Measurements from ENCODE around the gene TPGS1. TPM values are rescaled to one million over a fixed set of nuclear protein-coding genes. Genes with fewer than 3 reads are reported as not detected.

The TPGS1 gene
- 10 to 100 TPM; 14.1 to 14.9 TPM for total RNA-seq

- ChIA-PET CTCF (interaction anchor here (1.0 to 2.0 kb wide), 6 partner anchors 9 to 211 kb away, joined by 3 to 11 read pairs (median 4); no protein-coding TSS in a partner anchor), POLR2A (interaction anchor here (1.3 to 1.6 kb wide), 2 partner anchors 18 to 24 kb away, joined by 4 to 11 read pairs; partner anchors contain the start of gene CDC34)
Observed at GRCh38 chr19:507286-508203, at the start of gene TPGS1. Gene TPGS1 (plus strand): TSS chr19:507497. CDS start chr19:507507, 10 bp downstream.

GRCh38 chr19:457636-458035, 49.7 kb upstream of the TPGS1 start:
- POLR2A ChIA-PET: no interaction called here
- CTCF ChIA-PET: no interaction called here

GRCh38 chr19:458091-459042, 48.9 kb upstream of the TPGS1 start:
- ChIA-PET CTCF (no interaction called here), POLR2A (no interaction called here)

GRCh38 chr19:459724-460511, 47.4 kb upstream of the TPGS1 start:
- CTCF ChIA-PET: no interaction called here
- POLR2A ChIA-PET: interaction anchor here (0.6 kb wide), 1 partner anchor 110 kb away, joined by 6 read pairs; no protein-coding TSS in a partner anchor

DNA sequence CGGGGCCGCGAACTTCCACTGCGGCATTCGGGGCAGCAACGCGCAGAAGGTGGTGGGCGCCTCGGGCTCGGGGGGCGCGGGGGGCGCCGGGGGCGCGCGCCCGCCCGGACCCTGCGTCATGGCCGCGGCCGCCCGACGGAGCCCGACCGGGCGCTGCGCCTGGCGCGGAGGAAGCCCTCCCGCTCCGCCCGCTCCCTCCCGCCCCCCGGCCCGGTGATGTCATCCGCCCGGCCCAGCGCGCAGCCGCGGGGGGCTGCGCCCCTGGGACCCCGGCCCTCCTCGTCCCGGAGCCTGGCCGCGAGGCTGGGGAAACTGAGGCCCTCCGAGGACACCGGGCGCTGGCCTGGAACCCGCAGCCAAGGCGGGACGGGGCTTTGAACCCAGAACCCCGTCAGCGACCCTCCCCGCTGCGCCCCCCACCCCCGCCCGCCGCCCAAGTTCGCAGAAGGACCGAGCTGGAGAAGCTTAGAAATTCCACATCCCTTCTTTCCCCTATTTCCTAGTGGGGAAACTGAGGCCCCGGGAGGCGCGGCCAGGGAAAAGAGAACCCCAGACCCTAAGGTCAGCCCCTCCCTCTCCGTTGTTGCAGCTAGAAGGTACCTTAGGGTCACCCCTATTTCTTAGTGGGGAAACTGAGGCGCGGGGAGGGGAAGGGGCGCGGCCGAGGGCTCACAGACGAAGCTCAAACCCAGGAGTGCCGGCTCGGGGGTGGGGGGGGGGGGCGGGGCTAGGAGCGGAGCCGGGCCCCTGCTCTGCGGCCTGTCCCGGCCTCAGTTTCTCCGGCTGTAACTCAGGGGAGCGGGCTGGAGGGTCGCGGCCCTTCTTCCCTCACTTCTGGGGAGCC, 46.2 kb upstream of the TPGS1 start, which contains the start of gene SHC2:
Gene SHC2, minus strand, starts transcription at position 157 of the 844 bp plus-strand sequence. Its CDS starts 37 bp downstream, at position 120.
- ChIA-PET POLR2A (interaction anchor here (0.6 kb wide), 1 partner anchor 1318 kb away, joined by 3 read pairs; no protein-coding TSS in a partner anchor), CTCF (no interaction called here)

DNA sequence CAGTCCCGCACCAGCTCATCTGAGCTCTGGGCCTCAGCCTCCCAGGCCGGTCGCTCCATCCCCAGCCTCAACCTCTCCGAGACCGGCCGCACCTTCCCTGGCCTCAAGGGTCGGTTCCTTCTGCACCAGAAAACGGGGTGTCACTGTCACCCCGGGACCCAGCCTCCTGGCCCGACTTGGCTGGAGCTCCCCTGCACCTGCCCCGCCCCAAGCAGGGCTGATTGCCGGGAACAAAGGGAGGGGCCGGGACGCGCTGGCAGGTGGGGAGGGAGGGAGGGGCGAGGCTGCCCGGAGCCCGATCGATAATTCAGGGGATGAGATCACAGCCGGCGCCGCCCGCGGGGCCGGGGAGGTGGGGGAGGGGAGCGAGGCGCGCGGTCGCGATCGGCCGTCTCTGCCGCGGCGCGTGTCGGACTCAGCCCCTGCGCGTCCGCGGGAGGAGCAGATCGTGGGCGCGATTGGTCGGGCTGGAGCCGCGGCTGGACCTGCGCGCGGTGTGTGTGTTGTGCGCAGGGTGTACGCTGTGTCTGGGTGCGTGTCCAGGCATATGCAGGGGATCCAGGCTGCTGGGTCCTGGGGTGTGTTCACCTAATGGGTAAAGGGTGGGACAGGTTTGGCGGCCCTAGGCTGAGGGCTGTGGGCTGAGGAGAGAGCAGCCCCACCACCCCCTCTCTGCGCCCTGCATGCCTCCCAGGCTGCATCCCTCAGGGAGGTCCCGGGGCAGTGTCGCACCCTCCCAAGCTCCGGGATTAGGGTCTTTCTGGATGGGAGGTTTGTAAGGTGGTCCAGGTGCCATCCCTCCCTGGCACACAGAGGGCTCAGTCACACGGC, 45.4 kb upstream of the TPGS1 start:
- CTCF ChIA-PET: no interaction called here

GRCh38 chr19:463483-464207, 43.7 kb upstream of the TPGS1 start:
- ChIA-PET POLR2A (no interaction called here), CTCF (no interaction called here)

More for the DNA sequence above, 45.4 kb upstream of the TPGS1 start:
- POLR2A ChIA-PET: no interaction called here

DNA sequence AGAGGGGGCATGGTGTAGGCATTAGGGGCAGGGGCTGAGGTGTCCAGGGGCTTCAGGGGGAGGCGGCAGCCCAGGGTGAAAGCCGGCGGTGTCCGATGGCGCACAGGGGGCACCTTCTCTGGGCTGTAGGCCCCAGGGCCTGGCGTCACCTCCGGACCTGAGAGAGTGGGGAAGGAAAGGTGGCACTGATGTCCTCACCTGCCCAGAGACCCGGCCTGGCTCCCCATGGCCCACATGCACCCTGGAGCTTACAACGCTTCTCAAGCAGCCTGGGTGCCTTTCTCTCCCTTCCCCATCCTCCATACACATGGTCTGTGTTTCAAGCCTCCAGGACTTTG, 43.1 kb upstream of the TPGS1 start:
- POLR2A ChIA-PET: no interaction called here
- CTCF ChIA-PET: no interaction called here

DNA sequence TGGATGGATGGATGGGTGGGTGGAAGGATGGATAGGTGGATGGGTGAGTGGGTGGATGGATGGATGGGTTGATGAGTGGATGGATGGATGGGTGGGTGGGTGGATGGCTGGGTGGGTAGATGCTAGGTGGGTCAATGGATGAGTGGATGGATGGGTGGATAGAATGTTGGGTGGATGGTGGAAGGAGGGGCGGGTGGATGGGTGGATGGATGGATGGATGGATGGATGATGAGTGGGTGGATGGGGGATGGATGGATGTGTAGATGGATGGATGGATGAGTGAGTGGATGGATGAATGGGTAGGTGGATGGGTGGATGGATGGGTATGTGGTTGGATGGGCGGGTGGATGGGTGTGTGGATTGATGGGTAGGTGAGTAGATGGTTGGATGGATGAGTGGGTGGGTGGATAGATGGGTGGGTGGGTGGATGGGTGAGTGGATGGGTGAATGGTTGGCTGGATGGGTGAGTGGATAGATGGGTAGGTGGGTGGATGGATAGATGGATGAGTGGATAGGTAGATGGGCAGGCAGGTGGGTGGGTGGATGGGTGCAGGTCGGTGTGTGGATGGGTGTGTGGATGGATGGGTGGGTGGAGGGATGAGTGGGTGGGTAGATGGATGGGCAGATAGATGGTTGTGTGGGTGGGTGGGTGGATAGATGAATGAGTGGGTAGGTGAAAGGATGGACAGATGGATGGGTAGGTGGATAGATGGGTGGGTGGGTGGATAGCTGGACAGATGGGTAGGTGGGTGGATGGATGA, 42.1 kb upstream of the TPGS1 start:
- ChIA-PET POLR2A (no interaction called here), CTCF (no interaction called here)

DNA sequence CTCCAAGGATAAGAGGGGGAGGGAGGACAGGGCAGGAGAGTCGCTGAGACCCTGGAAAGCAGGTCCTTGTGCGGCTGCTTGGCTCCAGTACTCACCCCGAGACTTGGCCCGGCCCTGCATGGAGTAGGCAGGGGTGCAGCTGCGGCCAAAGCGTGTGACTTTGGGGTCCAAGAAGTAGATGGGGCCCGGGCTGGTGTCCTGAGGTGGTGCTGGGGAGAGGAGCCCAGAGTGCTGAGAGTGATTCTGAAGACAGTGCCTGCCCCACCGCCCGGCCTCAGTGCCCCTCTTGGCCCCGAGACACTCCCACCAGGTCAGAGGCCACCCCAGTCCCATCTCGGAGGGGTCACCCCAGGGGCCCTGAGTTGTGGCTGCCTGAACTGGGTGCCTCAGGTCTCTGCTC, 39.7 kb upstream of the TPGS1 start:
- ChIA-PET POLR2A (no interaction called here), CTCF (no interaction called here)

DNA sequence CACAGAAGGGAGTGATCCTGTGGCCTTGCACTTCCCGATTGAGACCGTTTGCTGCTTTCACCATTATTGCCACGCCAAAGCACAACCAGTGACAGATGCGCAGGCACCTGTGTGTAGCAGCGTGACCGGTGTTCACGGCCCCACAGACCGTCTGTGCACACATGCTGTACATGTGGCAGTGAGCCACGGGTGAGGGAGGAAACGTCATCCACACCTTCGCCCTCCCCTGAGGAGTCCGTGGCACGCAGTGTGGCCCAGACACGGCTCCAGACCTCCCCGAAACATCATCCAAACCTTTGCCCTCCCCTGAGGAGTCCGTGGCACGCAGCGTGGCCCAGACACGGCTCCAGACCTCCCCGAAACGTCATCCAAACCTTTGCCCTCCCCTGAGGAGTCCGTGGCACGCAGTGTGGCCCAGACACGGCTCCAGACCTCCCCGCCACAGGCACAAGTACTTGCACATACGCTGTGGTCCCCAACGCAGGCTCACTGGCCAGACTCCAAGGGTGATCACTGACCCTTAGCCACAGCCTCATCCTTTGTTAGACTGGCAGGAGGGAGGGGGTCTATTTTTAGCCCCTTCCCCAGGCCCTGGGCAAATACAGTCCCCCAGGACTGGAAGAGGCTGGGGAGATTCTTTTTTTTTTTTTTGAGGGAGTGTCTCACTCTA, 38.6 kb upstream of the TPGS1 start:
- ChIA-PET CTCF (no interaction called here), POLR2A (no interaction called here)

DNA sequence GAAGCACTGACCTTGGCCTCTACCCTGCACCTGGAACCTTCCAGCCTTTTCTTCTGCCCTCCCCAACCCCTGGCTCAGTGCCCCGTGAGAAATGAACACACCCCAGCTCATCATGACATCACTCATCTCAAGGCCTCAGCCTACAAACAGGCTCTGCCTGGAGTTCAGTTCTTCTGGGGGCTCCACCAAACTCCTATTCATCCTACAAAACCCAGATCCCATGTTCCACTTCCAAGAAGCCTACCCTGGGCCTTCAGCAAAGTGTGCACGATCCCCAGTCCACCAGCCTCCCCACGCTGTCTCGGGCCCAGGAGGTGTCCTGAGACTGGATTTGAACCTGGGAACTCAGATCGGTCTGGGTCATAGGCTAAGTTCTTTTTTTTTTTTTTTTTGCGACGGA, 37.5 kb upstream of the TPGS1 start:
- POLR2A ChIA-PET: no interaction called here
- CTCF ChIA-PET: no interaction called here

GRCh38 chr19:470701-471100, 36.6 kb upstream of the TPGS1 start:
- CTCF ChIA-PET: no interaction called here
- POLR2A ChIA-PET: no interaction called here

- POLR2A ChIA-PET: no interaction called here
- CTCF ChIA-PET: no interaction called here
Observed at GRCh38 chr19:472005-472858, 35.1 kb upstream of the TPGS1 start.
